Mononuclear cell (primary cell): ENCODE measurements around the gene SORCS2. TPM values are rescaled to one million over a fixed set of nuclear protein-coding genes. Genes with fewer than 3 reads are reported as not detected.

Experiments
- H3K27me3 ChIP-seq: 2 replicates; pipeline ENCODE4 v1.6.0; 2011; ENCODE audit warnings: low read length, control low read depth; ENCODE audit not compliant: insufficient read depth
- H3K4me1 ChIP-seq: 2 replicates; pipeline ENCODE4 v1.5.1; 2011; ENCODE audit warnings: mild to moderate bottlenecking, low read length, control low read depth; ENCODE audit not compliant: insufficient read depth
- H3K4me3 ChIP-seq: 2 replicates; pipeline ENCODE4 v1.5.1; 2011; ENCODE audit warnings: mild to moderate bottlenecking, low read length, moderate library complexity
- H3K9me3 ChIP-seq: 2 replicates; pipeline ENCODE4 v1.5.1; 2011; ENCODE audit warnings: low read depth, mild to moderate bottlenecking, control low read depth, low read length
- total RNA-seq: library from RNA; depleted of rRNA; stranded (reverse); fragments of >200 nt; gene quantifications from one replicate; pipeline ENCODE4 v1.2.3, GENCODE V29; 2012

Gene SORCS2
- total RNA-seq, 1 donor: 0.10 TPM

GRCh38 chr4:7381221-7381889, 189.0 kb downstream of the SORCS2 start:
- H3K4me1 ChIP-seq: no peaks in the 10 kb centered on the region
- no peaks in the 10 kb centered on the region for H3K9me3 ChIP-seq
- H3K27me3 ChIP-seq: no peaks in the 10 kb centered on the region
- no peak overlapping the region for H3K4me3 ChIP-seq

GRCh38 chr4:7381890-7382633, 189.7 kb downstream of the SORCS2 start:
- H3K4me3 ChIP-seq: no peak overlapping the region
- H3K4me1 ChIP-seq: no peaks in the 10 kb centered on the region
- no peaks in the 10 kb centered on the region for H3K27me3 ChIP-seq
- no peaks in the 10 kb centered on the region for H3K9me3 ChIP-seq

- Histone ChIP-seq H3K4me3 (no peak overlapping the region), H3K9me3 (no peaks in the 10 kb centered on the region), H3K4me1 (no peaks in the 10 kb centered on the region), H3K27me3 (no peaks in the 10 kb centered on the region)
These were observed 190.3 kb downstream of the SORCS2 start for GRCh38 chr4:7382634-7383014.

GRCh38 chr4:7383266-7383665, 190.9 kb downstream of the SORCS2 start:
- Histone ChIP-seq H3K27me3 (no peaks in the 10 kb centered on the region), H3K4me3 (no peak overlapping the region), H3K9me3 (no peaks in the 10 kb centered on the region)

GRCh38 chr4:7384003-7384928, 191.9 kb downstream of the SORCS2 start:
- Histone ChIP-seq H3K4me3 (no peak overlapping the region), H3K27me3 (no peaks in the 10 kb centered on the region), H3K4me1 (no peaks in the 10 kb centered on the region), H3K9me3 (no peaks in the 10 kb centered on the region)

More at GRCh38 chr4:7383266-7383665, 190.9 kb downstream of the SORCS2 start:
- H3K4me1 ChIP-seq: no peaks in the 10 kb centered on the region

- Histone ChIP-seq H3K4me1 (no peaks in the 10 kb centered on the region), H3K27me3 (no peaks in the 10 kb centered on the region), H3K4me3 (no peak overlapping the region), H3K9me3 (no peaks in the 10 kb centered on the region)
These were observed 192.9 kb downstream of the SORCS2 start for GRCh38 chr4:7384929-7385890.

GRCh38 chr4:7387925-7388324, 195.6 kb downstream of the SORCS2 start:
- Histone ChIP-seq H3K4me1 (no peaks in the 10 kb centered on the region), H3K9me3 (no peaks in the 10 kb centered on the region), H3K4me3 (no peak overlapping the region), H3K27me3 (no peaks in the 10 kb centered on the region)

- no peak overlapping the region for H3K4me3 ChIP-seq
- no peaks in the 10 kb centered on the region for H3K9me3 ChIP-seq
- no peaks in the 10 kb centered on the region for H3K4me1 ChIP-seq
- no peaks in the 10 kb centered on the region for H3K27me3 ChIP-seq
These were observed 196.3 kb downstream of the SORCS2 start for GRCh38 chr4:7388627-7389026.

GRCh38 chr4:7389101-7389701, 196.9 kb downstream of the SORCS2 start:
- Histone ChIP-seq H3K27me3 (no peaks in the 10 kb centered on the region), H3K4me3 (no peak overlapping the region), H3K4me1 (no peaks in the 10 kb centered on the region), H3K9me3 (no peaks in the 10 kb centered on the region)

- Histone ChIP-seq H3K4me1 (no peaks in the 10 kb centered on the region), H3K9me3 (no peaks in the 10 kb centered on the region), H3K4me3 (no peak overlapping the region), H3K27me3 (no peaks in the 10 kb centered on the region)
These were observed 197.4 kb downstream of the SORCS2 start for GRCh38 chr4:7389719-7390118.

GRCh38 chr4:7390336-7390735, 198.0 kb downstream of the SORCS2 start:
- Histone ChIP-seq H3K4me1 (no peaks in the 10 kb centered on the region), H3K4me3 (no peak overlapping the region), H3K9me3 (no peaks in the 10 kb centered on the region), H3K27me3 (no peaks in the 10 kb centered on the region)

GRCh38 chr4:7390906-7391636, 198.7 kb downstream of the SORCS2 start:
- H3K4me1 ChIP-seq: no peaks in the 10 kb centered on the region
- H3K9me3 ChIP-seq: no peaks in the 10 kb centered on the region
- no peak overlapping the region for H3K4me3 ChIP-seq
- no peaks in the 10 kb centered on the region for H3K27me3 ChIP-seq

- Histone ChIP-seq H3K9me3 (no peaks in the 10 kb centered on the region), H3K27me3 (no peaks in the 10 kb centered on the region), H3K4me1 (no peaks in the 10 kb centered on the region), H3K4me3 (no peak overlapping the region)
These were observed 199.5 kb downstream of the SORCS2 start for GRCh38 chr4:7391637-7392437.
